Femur (tissue), 1 donor: ENCODE results near the gene NELFCD.
A peak's percentile ranks its signal among the peaks of the same experiment; 100 is the strongest.
"Not testable (repeated sequence)": the region's sequence is repeated elsewhere in the genome, so short reads cannot be mapped to it uniquely, and the experiment has no call there.

Experiments
- DNase-seq: peaks from one replicate; pipeline ENCODE4 v3.0.0-alpha.2; 2017

The NELFCD gene, protein sequence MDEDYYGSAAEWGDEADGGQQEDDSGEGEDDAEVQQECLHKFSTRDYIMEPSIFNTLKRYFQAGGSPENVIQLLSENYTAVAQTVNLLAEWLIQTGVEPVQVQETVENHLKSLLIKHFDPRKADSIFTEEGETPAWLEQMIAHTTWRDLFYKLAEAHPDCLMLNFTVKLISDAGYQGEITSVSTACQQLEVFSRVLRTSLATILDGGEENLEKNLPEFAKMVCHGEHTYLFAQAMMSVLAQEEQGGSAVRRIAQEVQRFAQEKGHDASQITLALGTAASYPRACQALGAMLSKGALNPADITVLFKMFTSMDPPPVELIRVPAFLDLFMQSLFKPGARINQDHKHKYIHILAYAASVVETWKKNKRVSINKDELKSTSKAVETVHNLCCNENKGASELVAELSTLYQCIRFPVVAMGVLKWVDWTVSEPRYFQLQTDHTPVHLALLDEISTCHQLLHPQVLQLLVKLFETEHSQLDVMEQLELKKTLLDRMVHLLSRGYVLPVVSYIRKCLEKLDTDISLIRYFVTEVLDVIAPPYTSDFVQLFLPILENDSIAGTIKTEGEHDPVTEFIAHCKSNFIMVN

GRCh38 chr20:58980711-58981627 lies at the start of gene NELFCD:
TSS of gene NELFCD (plus strand) at chr20:58981256. CDS start at chr20:58981310, 54 bp downstream.
- peak; percentile 94 for DNase-seq

DNA sequence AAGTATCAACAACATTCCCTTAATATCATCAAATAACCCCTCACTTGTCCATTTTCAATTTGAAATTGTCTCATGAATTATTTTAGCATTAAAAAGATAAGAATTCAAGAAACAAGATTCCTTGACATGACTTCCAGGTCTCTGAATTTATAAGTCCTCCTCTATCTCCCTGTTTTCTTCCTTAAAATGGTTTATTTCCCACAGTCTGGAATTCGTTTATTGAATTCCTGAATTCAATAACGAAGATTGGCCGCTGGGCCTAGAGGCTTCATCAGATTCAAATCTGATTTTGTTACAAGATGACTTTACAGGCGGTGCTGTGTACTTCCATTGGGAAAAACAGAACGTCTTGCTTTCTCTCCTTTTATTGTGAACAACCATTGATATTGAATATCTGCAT lies 48.9 kb upstream of the NELFCD start:
- no peak for DNase-seq

GRCh38 chr20:58938078-58938477 lies 43.0 kb upstream of the NELFCD start:
- DNase-seq: no peak

DNA sequence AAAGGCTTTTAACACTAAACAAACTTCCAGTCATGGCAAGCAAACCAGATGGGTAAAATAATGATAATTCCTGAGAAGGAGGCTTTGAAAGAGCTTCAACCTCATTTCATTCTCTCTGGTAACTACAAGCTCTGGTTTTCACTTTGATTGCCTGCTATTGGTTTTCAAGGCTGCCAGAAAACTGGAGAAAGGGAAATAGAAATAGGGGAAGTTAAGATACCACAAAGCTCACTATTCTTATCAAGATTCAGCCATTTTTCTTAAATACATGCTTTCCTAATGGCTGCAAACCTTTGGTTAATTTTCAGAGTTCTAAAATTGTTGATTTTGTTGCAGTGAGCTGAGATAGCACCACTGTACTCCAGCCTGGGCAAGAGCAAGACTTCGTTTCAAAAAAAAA lies 42.5 kb upstream of the NELFCD start:
- DNase-seq: no peak

GRCh38 chr20:58941471-58941870 lies 39.6 kb upstream of the NELFCD start:
- no peak for DNase-seq

DNA sequence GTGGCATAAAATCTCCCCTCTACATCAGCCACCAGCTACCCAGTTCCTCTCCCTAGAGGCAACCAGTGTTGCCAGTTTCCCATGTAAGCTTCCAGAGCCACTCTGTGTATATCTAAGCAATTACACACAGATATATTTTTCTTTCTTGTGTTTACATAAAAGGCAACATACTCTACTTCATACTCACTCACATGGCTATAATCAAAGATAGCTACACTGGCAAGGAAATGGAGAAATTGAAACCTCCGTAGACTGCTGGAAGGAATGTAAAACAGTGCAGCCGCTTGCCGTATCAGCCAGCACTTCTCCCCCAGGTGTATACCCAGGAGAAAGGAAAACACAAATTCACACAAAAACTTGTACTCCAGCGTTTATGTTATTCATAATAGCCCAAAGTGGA lies 38.5 kb upstream of the NELFCD start:
- no peak for DNase-seq

DNA sequence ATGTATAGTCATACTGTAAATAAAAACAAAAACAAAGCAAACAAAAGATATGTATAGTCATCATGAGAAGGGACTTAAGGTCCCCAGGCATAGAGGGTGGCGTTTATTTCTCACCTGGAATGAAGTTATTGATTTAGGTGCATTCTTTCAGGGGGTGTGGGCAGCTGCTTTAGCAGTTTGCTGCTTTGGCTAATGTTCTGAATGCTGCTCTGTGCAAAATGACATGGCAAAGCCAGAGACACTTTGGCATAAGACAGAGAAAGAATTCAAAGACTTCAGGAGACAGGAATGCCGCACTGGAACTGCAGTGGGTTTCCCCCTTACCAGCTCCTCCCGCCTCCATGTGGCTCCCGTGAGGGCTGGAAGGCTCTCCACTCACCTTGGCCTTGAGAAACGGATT lies 36.4 kb upstream of the NELFCD start:
- DNase-seq: no peak

DNA sequence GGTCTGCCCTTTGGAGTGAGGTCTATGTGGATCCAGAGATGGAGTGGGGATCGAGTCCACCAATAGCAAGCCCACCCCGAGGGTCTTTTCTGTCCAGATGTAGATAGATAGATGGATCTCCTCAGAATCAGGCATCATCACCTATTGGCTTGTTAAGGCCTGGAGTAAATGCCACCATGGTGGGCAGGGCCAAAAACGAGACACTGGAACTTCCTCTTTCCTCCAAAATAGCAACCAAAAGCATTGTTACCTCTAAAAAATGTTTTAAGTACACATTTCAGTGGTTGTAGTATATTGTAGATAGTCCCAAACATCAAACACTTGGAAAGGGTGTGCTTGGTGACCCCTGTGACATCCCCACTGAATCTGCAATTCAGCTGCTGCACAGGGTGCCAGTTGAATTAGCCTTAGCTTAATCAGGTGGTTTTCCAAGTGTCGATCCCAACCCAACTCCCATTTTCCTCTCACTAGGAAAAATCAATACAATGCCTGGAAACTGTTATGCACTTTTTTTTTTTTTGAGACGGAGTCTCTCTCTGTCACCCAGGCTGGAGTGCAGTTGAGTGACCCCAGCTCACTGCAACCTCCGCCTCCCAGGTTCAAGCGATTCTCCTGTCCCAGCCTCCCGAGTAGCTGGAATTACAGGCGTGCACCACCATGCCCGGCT lies 35.0 kb upstream of the NELFCD start:
- DNase-seq: no peak

- DNase-seq: not testable (repeated sequence)
Observed at GRCh38 chr20:58947797-58948388, 33.2 kb upstream of the NELFCD start.

- DNase-seq: no peak
Observed at GRCh38 chr20:58950603-58951002, 30.5 kb upstream of the NELFCD start.

DNA sequence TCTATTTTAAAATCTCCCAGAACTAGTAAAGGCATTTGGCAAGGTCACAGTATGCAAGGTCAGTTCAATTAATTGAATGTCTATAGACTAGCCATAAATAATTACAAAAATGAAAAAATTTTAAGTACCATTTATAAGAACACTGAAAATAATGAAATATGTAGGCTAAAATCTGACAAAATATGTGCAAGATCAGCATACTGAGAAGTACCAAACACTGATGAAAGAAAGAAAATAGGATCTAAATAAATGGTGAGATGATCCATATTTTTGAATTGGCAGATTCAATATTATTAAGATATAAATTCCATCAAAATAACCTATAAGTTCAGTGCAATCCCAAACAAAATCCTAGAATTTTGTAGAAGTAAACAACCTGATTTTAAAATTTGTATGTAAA lies 28.0 kb upstream of the NELFCD start:
- no peak for DNase-seq

DNA sequence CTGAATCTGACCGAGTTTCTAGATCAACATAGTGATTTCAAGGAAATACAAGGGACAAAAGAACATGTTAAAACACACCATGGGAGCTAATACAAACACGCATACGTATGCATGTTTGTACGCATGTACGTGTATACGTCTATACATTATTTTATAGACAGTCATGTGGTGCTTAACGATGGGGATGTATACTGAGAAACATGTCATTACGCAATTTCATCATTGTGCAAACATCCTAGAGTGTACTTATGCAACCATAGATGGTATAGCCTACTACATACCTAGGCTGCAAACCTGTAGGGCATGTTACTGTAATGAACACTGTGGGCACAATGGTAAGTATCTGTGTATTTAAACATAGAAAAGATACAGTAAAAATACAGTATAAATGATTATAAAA lies 25.0 kb upstream of the NELFCD start:
- DNase-seq: no peak

DNA sequence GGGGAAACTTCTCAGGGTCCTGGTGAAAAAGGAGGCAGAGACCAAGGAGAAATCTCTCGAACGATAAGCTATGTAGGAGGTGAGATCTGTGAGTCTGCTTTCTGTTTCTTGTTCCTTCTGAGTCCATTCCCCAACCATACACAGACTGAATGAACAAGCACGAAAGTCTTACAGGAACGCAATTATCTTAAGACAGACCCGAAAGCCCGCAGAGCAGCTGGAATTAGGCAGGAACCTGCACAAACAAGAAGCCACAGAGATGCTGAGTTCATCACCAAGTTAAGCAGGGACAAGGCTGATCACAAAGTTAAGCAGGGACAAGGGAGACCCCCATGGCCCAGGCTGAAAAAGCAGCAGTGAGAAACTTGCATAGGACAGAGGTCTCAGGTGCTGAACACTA lies 21.4 kb upstream of the NELFCD start:
- DNase-seq: no peak

DNA sequence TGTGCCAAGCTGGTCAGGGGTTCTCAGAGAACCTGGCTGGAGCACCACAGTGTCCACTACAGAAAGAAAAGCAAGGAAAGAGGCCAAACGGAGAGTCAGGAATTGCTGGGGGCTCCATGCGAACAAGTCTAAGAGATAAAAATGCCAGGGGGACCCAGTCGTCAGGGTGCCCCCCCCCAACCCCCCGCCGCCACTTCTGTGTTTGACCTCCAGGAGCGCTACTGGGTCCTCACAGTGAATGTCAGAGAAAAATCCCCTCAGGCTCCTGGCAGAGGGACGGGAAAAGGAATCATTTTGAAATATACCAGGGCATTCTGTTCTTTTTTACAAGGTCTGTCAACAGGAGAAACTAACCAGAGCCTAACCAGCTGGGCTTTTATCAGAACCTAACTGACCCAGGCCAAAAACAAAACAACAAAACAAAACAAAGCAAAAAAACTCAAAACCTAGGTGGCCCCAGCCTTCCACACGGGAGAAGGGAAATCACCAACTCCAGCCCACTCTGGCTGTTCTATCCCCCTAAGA lies 17.9 kb upstream of the NELFCD start:
- DNase-seq: no peak

DNA sequence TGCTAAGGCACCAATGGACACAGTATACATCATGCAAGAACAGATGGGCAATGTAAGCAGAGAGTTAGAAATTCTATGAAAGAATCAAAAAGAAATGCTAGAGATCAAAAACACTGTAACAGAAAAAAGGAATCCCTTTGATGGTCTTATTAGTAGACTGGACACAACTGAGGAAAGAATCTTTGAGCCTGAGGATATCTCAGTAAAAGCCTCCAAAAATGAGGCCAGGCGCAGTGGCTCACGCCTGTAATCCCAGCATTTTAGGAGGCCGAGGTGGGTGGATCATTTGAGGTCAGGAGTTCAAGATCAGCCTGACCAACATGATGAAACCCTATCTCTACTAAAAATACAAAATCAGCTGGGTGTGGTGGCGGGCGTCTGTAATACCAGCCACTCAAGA lies 17.1 kb upstream of the NELFCD start:
- DNase-seq: not testable (repeated sequence)

DNA sequence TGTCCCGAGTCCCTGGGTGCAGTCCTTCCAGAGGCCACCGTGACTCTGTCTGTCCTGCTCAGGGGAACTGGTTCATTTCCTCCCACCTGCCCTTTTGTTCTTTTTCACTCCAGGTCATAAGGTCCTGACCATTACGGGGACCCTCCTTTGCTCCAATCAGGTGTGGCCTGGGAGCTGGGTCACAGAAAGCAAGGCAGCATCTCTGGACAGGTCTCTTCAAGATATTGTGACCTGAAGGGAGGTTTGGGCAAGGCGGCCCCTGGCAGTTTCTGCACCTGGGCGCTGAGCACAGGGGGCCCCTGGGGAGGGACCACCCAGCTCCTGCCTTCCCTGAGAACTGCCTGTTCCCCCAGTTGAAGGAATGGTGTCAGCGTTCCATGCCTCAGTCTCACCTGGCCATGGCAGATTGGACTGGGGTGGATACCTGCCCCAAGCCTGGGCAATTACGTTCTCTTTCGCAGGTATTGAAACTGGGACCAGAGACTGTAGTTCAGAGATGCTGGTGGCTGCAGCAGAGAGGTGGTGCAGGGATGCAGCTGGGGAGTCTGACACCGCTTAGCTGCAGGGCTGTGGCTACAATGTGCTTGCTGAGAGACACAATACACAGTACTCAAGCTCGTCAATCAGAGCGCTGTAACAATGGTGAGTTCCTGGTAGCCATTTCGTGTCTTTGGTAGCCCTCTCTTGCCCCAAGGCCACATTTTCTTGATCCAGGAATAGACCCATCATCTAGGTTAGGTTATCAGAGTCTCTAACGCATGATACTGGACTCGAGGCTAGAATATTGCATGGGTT lies 15.6 kb upstream of the NELFCD start:
- DNase-seq: no peak

DNA sequence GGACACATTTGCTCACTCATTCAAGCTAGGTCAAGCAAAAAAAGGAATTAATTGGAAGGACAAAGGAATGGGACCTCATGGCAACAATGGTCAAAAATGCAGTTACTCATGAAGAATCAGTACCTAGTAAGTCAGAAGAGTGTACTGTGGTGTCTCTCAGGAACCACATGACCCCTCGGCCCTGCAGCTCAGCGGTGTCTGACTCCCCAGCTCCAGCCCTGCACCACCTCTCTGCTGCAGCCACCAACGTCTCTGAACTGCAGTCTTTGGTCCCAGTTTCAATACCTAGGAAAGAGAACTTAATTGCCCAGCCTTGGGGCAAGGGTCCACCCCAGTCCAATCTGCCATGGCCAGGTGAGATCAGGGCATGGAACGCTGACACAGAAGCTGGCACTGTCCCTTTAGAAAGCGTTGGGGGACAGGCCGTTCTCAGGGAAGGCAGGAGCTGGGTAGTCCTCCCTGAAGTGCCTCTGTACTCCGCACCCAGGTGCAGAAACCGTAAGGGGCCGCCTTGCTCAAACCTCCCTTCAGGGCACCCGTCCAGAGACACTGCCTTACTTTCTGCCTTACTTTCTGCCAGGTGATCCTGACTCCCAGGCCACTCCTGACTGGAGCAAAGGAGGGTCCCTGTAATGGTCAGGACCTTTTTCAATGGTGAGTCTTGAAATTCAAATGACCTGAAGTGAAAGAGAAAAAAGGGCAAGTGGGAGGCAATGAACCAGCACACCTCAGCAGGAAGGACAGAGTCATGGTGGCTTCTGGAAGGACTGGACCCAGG lies 13.2 kb upstream of the NELFCD start:
- no peak for DNase-seq

GRCh38 chr20:58969439-58969838 lies 11.6 kb upstream of the NELFCD start:
- no peak for DNase-seq

GRCh38 chr20:58970146-58970545 lies 10.9 kb upstream of the NELFCD start:
- DNase-seq: no peak

DNA sequence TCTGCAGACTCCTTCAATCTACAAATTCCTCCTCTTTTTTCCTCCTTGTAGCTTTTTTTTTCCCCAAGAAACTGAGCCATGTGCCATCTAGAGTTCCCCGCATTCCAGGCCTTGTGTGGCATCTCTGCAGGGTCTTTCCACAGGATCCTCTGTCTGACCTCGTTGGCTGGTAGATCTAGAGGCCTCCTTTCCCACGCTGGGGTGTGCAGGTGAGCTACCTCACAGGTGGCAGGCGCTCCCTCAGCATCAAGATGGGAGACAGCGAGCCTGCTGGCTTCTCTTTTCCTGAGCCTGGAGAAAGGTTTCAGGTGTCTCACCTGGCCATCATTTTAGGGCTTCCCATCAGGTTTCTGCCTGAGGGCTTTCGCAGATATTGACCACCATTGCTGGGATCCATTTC lies 9.6 kb upstream of the NELFCD start:
- no peak for DNase-seq

- DNase-seq: no peak
Observed at GRCh38 chr20:58973179-58973578, 7.9 kb upstream of the NELFCD start.
